NCI-H345 treated with DMSO at 0.1 percent for 48 hours (cell line): ENCODE results near the gene EFNB1.

Experiments
- DNase-seq: peaks from one replicate; lab custom pipeline; 2025; ENCODE audit not compliant: unreplicated experiment; lab: John Stamatoyannopoulos, UW

Gene EFNB1

DNA sequence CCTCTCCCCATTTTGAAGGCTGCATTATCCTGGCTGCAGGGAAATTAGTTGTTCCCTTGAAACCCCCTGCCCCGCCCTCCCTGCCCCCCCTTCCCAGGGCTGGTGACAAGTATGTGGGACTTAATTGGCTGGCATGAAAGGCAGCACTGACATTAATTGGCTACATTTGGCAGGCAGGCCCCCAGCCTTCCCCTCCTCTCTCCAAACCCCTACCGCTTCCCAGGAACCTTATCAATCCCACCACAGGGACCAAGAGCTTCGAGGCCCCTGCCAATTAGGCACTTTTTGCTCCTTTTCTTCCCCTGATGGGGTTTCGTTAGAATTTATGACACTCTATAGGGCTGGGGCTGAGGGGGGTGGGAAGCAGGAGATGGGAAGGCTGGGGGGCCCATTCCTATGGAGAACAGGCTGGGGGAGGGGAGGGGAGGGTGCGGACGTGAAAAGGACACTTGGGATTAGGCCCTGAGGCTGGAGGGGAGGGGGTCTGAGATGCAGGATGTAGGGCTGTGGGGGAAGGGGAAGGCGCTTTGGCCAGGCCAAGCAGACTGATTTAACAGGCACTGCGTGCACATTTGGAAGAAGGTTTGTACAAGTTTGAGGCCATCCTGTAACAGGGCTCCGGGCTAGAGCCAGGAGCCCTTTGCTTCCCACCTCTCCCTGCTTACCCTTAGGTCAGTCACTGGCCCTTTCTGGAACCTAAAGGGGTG lies 52.2 kb downstream of the EFNB1 start:
- DNase-seq, result no peak

- DNase-seq, result no peak
These were observed 53.1 kb downstream of the EFNB1 start for GRCh38 chrX:68881911-68882310.

DNA sequence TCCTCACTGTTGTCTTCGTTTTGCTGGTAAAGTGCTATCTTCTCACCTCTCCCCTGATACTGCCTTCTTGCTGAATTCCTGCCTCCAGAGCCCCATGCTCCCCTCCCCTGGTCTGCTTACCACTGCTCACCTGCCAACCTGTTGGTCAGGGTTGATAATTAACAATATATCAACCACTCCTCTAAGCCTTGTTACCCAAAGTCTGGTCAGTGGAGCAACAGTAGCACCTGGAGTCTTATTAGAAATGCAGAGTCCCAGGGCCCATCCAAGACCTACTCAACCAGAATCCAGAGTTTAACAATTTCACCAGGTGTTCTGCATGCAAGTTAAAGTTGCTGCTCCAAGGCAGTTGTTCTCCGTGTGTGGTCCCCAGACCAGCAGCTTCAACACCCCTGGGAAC lies 55.0 kb downstream of the EFNB1 start:
- no peak for DNase-seq

DNA sequence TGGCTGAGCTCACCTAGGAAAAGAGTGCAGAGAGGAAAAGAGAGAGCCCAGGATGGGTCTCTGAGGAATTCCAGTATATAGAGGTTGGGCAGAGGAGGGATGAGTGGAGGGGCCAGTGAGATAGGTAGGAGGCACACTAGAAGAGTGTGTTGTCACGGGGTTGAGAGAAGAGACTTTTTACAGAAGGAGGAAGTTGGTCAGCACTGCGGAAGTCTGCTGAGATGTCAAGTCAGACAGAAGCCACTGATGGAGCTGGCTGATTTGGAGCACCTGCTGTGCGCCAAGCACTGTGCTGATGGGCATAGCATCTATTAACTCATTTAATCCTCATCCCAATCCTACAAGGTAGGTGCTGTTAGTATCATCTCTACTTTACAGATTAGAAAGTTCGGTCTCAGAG lies 60.4 kb downstream of the EFNB1 start:
- no peak for DNase-seq
